HG03060 (cell line): Measurements from ENCODE around the gene OPCML.

Experiments
- ATAC-seq: cut with Tn5 transposase; IDR thresholded peaks from one replicate; pipeline ENCODE4 v1.9.1; 2021; ENCODE audit warnings: low read depth, moderate number of reproducible peaks; ENCODE audit not compliant: unreplicated experiment

The OPCML gene

GRCh38 chr11:133204158-133204557 lies 328.1 kb downstream of the OPCML start:
- no peak for ATAC-seq

GRCh38 chr11:133202816-133203215 lies 329.5 kb downstream of the OPCML start:
- no peak for ATAC-seq

- ATAC-seq, result no peak
Observed at GRCh38 chr11:133198438-133198837, 333.9 kb downstream of the OPCML start.

GRCh38 chr11:133197425-133197824 lies 334.9 kb downstream of the OPCML start:
- no peak for ATAC-seq

GRCh38 chr11:133191931-133192330 lies 340.4 kb downstream of the OPCML start:
- ATAC-seq, result no peak

- no peak for ATAC-seq
Observed at GRCh38 chr11:133181667-133182066, 350.6 kb downstream of the OPCML start.

- no peak for ATAC-seq
Observed at GRCh38 chr11:133181066-133181465, 351.2 kb downstream of the OPCML start.

- ATAC-seq, result no peak
Observed at GRCh38 chr11:133180201-133180600, 352.1 kb downstream of the OPCML start.

GRCh38 chr11:133176748-133177147 lies 355.6 kb downstream of the OPCML start:
- ATAC-seq, result no peak

- ATAC-seq, result peak; percentile 51
Observed at GRCh38 chr11:133175103-133175502, 357.2 kb downstream of the OPCML start.

GRCh38 chr11:133173810-133174412 lies 358.4 kb downstream of the OPCML start:
- ATAC-seq, result no peak

- ATAC-seq, result no peak
Observed at GRCh38 chr11:133172349-133172748, 360.0 kb downstream of the OPCML start.

GRCh38 chr11:133171374-133171773 lies 360.9 kb downstream of the OPCML start:
- ATAC-seq, result no peak

GRCh38 chr11:133168016-133168415 lies 364.3 kb downstream of the OPCML start:
- no peak for ATAC-seq

GRCh38 chr11:133166662-133167061 lies 365.6 kb downstream of the OPCML start:
- ATAC-seq, result no peak

- ATAC-seq, result no peak
Observed at GRCh38 chr11:133164986-133165385, 367.3 kb downstream of the OPCML start.

GRCh38 chr11:133163463-133164419 lies 368.6 kb downstream of the OPCML start:
- ATAC-seq, result peak; percentile 71

- ATAC-seq, result no peak
Observed at GRCh38 chr11:133162227-133162626, 370.1 kb downstream of the OPCML start.

GRCh38 chr11:133160754-133161153 lies 371.5 kb downstream of the OPCML start:
- no peak for ATAC-seq

GRCh38 chr11:133156986-133157745 lies 375.1 kb downstream of the OPCML start:
- ATAC-seq, result no peak

GRCh38 chr11:133154781-133155180 lies 377.5 kb downstream of the OPCML start:
- no peak for ATAC-seq
